Thymus (tissue), 11 donors: ENCODE data around the gene CPNE2. TPM values are rescaled to one million over a fixed set of nuclear protein-coding genes. Genes with fewer than 3 reads are reported as not detected.

Experiments
- DNase-seq, 9 donors: peaks; one replicate each; pipeline ENCODE4 v3.0.0-alpha.2; 2013; ENCODE audit warnings: low spot score in 9 of 9, low read depth in 6 of 9, missing footprints in 1 of 9
- H3K27ac ChIP-seq, 2 donors: one replicate each; pipeline ENCODE4 v1.5.1; 2013; ENCODE audit warnings: control low read depth in 1 of 2, low read depth in 1 of 2, low read length in 1 of 2, mild to moderate bottlenecking in 1 of 2, moderate library complexity in 1 of 2
- H3K27me3 ChIP-seq, 2 donors: one replicate each; pipeline ENCODE4 v1.5.1; 2013; ENCODE audit warnings: low read length in 1 of 2; ENCODE audit not compliant: control insufficient read depth in 2 of 2, insufficient read depth in 1 of 2
- H3K36me3 ChIP-seq, 2 donors: one replicate each; pipeline ENCODE4 v1.5.1; 2013; ENCODE audit warnings: low read length in 1 of 2, mild to moderate bottlenecking in 1 of 2, moderate library complexity in 1 of 2; ENCODE audit not compliant: control insufficient read depth in 2 of 2, insufficient read depth in 2 of 2
- H3K4me1 ChIP-seq, 2 donors: one replicate each; pipeline ENCODE4 v1.5.1; 2013; ENCODE audit warnings: low read length in 2 of 2; ENCODE audit not compliant: control insufficient read depth in 2 of 2, insufficient read depth in 2 of 2
- H3K4me3 ChIP-seq, 2 donors: one replicate each; pipeline ENCODE4 v1.5.1; 2013; ENCODE audit warnings: low read length in 2 of 2, control low read depth in 1 of 2, mild to moderate bottlenecking in 1 of 2
- H3K9me3 ChIP-seq, 2 donors: one replicate each; pipeline ENCODE4 v1.5.1; 2013; ENCODE audit warnings: low read length in 1 of 2, mild to moderate bottlenecking in 1 of 2; ENCODE audit not compliant: control insufficient read depth in 2 of 2, insufficient read depth in 1 of 2
- WGBS: extraction: QIAGEN DNeasy Blood & Tissue Kit; methylation state at CpG from one replicate; pipeline ENCODE4 v1.1.7; 2013; 5-methylcytosine and 5-hydroxymethylcytosine counted together
- polyA plus RNA-seq: library from polyadenylated mRNA; stranded (reverse); fragments of 200-250 nt; gene quantifications from one replicate; pipeline ENCODE4 v1.2.3, GENCODE V29; 2013
- total RNA-seq: library from RNA; stranded (reverse); fragments of 120-200 nt; gene quantifications from one replicate; pipeline ENCODE4 v1.2.4, GENCODE V29; 2013
- donor health status: healthy.

The CPNE2 gene
- total and polyA plus RNA-seq, 2 donors = 6.5 to 27.5 TPM

DNA sequence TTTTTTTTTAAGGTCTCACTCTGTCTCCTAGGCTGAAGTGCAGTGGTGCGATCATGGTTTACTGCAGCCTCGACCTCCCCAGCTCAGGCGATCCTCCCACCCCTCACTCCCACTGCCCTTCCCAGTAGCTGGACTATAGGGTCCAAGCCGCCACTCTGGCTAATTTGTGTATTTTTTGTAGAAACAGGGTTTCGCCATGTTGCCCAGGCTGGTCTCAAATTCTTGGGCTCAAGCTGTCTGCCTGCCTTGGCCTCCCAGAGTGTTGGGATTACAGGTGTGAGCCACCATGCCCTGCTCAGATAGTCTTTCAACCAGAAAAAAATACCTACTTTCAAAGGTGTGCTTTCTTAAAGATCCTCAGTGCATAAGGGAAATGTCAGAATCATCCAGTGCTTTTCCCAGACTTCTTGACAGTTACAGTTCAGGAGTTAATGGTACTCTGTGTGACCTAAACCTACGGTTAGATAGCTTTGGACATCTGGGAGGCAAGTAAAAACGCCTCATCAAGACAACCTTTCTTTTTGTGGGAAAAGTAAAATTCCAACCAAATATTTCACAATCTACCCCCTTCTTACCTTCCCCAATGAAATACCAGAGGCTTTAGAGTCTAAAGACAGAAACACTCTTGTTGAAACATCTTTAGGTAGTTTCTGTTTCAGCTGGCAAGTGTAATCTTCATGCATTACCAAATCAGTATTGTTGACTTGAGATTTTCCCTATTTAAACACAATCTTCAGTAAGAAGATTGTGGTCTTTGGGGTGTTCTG is 100.5 kb downstream of the CPNE2 start:
- DNase-seq = no peak
- no peaks in the 10 kb centered on the region for H3K9me3 ChIP-seq
- H3K27me3 ChIP-seq = no peaks in the 10 kb centered on the region
- no peaks in the 10 kb centered on the region for H3K36me3 ChIP-seq
- peak overlapping the region in 1 of 2 donors; percentile 30 for H3K27ac ChIP-seq
- WGBS = 88% methylated on average over 7 of the region's 7 CpGs
- H3K4me1 ChIP-seq = peaks cover 0 to 2% of the 10 kb centered on the region in 2 donors
- no peak overlapping the region for H3K4me3 ChIP-seq

DNA sequence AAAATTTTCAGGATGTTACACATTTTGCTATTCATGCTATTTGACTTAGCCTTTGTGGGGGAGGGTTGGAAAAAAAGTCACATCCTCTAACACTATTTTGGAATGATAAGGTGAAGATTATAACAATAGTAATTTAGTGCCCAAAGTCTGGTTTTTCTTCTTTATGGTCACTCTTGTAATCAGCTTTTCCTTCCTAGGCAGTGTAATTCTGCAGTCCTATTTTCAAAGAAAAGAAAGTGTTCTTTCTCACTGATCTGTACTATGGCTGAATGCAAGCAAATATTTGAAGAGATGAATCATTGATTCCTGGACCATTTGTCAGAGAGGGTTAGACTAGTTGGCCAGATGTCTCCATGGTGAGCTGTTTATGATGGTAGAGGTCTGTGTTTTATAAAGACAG is 102.1 kb downstream of the CPNE2 start:
- Histone ChIP-seq H3K4me3 (no peak overlapping the region), H3K9me3 (no peaks in the 10 kb centered on the region), H3K4me1 (no peaks in the 10 kb centered on the region), H3K36me3 (peaks cover 0 to 3% of the 10 kb centered on the region in 2 donors), H3K27ac (no peak overlapping the region), H3K27me3 (no peaks in the 10 kb centered on the region)
- no peak for DNase-seq

DNA sequence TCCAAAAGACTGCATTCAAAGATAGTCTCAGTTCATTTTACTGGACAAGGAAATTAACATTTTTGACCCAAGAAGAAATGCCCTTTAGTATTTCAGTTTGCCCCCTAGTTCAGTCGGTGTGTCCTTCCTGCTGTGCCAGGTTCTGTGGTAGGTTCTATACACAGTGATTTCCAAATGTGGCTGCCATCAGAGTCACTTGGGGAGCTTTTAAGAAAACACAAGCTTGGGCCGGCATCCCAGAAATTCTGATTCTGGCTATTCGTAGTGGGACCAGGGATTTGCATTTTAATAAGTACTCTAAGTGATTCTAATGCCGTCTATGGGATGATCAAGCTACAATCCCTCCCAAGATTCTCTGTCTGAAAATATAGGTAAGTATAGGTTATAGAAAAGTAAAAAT is 103.9 kb downstream of the CPNE2 start:
- 97% methylated on average over 4 of the region's 4 CpGs for WGBS
- Histone ChIP-seq H3K27me3 (no peaks in the 10 kb centered on the region), H3K9me3 (no peaks in the 10 kb centered on the region), H3K27ac (no peak overlapping the region), H3K4me1 (no peaks in the 10 kb centered on the region), H3K36me3 (peaks cover 0 to 3% of the 10 kb centered on the region in 2 donors), H3K4me3 (no peak overlapping the region)
- DNase-seq = no peak

GRCh38 chr16:57196753-57197152 is 104.4 kb downstream of the CPNE2 start:
- Histone ChIP-seq H3K27me3 (no peaks in the 10 kb centered on the region), H3K36me3 (peaks cover 0 to 3% of the 10 kb centered on the region in 2 donors), H3K4me3 (no peak overlapping the region), H3K4me1 (no peaks in the 10 kb centered on the region), H3K9me3 (no peaks in the 10 kb centered on the region), H3K27ac (no peak overlapping the region)
- DNase-seq = no peak
- WGBS = 99% methylated on average over 3 of the region's 3 CpGs

Other genes with a start within 250 kb of the CPNE2 start
- gene SLC12A3, start 227.4 kb upstream of the CPNE2 start, total RNA-seq = 0.52 TPM
- 0.34 TPM for gene SLC12A3, start 227.4 kb upstream of the CPNE2 start, polyA plus RNA-seq
- 28.3 TPM for gene HERPUD1, start 160.4 kb upstream of the CPNE2 start, total RNA-seq
- 105 TPM for gene HERPUD1, start 160.4 kb upstream of the CPNE2 start, polyA plus RNA-seq
- gene CETP, start 130.6 kb upstream of the CPNE2 start, total RNA-seq = 2.0 TPM
- 1.8 TPM for gene CETP, start 130.6 kb upstream of the CPNE2 start, polyA plus RNA-seq
- gene NLRC5, start 103.0 kb upstream of the CPNE2 start, total RNA-seq = 23.3 TPM
- gene NLRC5, start 103.0 kb upstream of the CPNE2 start, polyA plus RNA-seq = 63.9 TPM
- 81.8 TPM for gene PSME3IP1, start 93.5 kb downstream of the CPNE2 start, total RNA-seq
- 93.1 TPM for gene PSME3IP1, start 93.5 kb downstream of the CPNE2 start, polyA plus RNA-seq
- 29.6 TPM for gene RSPRY1, start 93.7 kb downstream of the CPNE2 start, total RNA-seq
- gene RSPRY1, start 93.7 kb downstream of the CPNE2 start, polyA plus RNA-seq = 19.4 TPM
- gene ARL2BP, start 152.7 kb downstream of the CPNE2 start, total RNA-seq = 41.4 TPM
- gene ARL2BP, start 152.7 kb downstream of the CPNE2 start, polyA plus RNA-seq = 54.7 TPM
- gene PLLP, start 192.1 kb downstream of the CPNE2 start, total RNA-seq = 1.2 TPM
- 4.9 TPM for gene PLLP, start 192.1 kb downstream of the CPNE2 start, polyA plus RNA-seq